ENCODE data around the gene LOXL1. TPM values are rescaled to one million over a fixed set of nuclear protein-coding genes. Genes with fewer than 3 reads are reported as not detected.

LOXL1 gene
- total RNA-seq, 1 experiment from 2014 or later = 117 TPM

GRCh38 chr15:73924171-73924921, 1.9 kb upstream of the LOXL1 start:
- Histone ChIP-seq H3K27me3 (replicated peaks; ENCODE audit: insufficient read depth, low read depth, low read length, poor library complexity) (no peaks in the 10 kb centered on the region), H3K9me3 (ENCODE audit: low read depth, low read length, poor library complexity, severe bottlenecking) (no peaks in the 10 kb centered on the region), H3K4me3 (ENCODE audit: low read depth, low read length, poor library complexity, severe bottlenecking) (peak overlapping the region; percentile 5), H3K27ac (ENCODE audit: low read depth, low read length, poor library complexity, severe bottlenecking) (peak overlapping the region; percentile 89), H3K4me1 (ENCODE audit: insufficient read depth, low read length, poor library complexity, severe bottlenecking) (peaks cover 60% of the 10 kb centered on the region), H3K36me3 (ENCODE audit: insufficient read depth, low read length, poor library complexity, severe bottlenecking) (no peaks in the 10 kb centered on the region)
- CTCF ChIA-PET = interaction anchor here (0.6 kb wide), 1 partner anchor 13 kb away, joined by 3 read pairs; no protein-coding TSS in a partner anchor
- no TSS peak for BruUV-seq (replicated peaks)
- peak; percentile 87 for DNase-seq (ENCODE audit: low spot score)
- POLR2A ChIA-PET (ENCODE audit: low non-redundant PET) = interaction anchor here (0.6 kb wide), 1 partner anchor 165 kb away, joined by 35 read pairs; no protein-coding TSS in a partner anchor
- TF ChIP-seq, protein P1, sequence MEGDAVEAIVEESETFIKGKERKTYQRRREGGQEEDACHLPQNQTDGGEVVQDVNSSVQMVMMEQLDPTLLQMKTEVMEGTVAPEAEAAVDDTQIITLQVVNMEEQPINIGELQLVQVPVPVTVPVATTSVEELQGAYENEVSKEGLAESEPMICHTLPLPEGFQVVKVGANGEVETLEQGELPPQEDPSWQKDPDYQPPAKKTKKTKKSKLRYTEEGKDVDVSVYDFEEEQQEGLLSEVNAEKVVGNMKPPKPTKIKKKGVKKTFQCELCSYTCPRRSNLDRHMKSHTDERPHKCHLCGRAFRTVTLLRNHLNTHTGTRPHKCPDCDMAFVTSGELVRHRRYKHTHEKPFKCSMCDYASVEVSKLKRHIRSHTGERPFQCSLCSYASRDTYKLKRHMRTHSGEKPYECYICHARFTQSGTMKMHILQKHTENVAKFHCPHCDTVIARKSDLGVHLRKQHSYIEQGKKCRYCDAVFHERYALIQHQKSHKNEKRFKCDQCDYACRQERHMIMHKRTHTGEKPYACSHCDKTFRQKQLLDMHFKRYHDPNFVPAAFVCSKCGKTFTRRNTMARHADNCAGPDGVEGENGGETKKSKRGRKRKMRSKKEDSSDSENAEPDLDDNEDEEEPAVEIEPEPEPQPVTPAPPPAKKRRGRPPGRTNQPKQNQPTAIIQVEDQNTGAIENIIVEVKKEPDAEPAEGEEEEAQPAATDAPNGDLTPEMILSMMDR (conservative IDR thresholded peaks at IDR 0.05; ENCODE audit: low read depth, low read length) = no peak
- TF ChIP-seq EZH2 (IDR thresholded peaks at IDR 0.05; ENCODE audit: borderline replicate concordance, low read depth, low read length, poor library complexity, severe bottlenecking) = no peak
- intact Hi-C loops (cut with micrococcal nuclease; ENCODE audit: unreplicated experiment) = no loop called here

DNA sequence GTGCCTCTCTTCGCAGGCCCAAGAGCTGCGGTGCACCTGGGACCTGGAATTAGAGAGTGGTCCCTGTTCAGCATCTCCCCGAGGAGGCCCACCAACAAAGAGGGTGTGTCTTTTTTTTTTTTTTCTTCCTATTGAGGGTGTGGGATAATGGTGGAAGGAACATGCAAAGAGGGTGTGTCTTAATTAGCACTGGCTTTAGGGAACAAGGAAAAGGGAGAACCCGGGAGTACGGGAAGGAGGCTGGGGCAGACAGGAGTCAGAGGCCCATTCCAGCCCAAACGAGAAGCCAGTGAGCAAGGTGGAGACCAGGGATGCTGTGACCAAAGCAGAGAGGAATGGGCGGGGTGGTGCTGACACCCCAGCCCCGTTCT, 429 bp upstream of the LOXL1 start:
- POLR2A ChIA-PET (ENCODE audit: low non-redundant PET) = interaction anchor here (0.6 kb wide), 1 partner anchor 681 kb away, joined by 3 read pairs; no protein-coding TSS in a partner anchor
- intact Hi-C loops (cut with micrococcal nuclease; ENCODE audit: unreplicated experiment) = no loop called here
- H3K4me3 ChIP-seq (ENCODE audit: low read depth, low read length, poor library complexity, severe bottlenecking) = peak overlapping the region; percentile 86

DNA sequence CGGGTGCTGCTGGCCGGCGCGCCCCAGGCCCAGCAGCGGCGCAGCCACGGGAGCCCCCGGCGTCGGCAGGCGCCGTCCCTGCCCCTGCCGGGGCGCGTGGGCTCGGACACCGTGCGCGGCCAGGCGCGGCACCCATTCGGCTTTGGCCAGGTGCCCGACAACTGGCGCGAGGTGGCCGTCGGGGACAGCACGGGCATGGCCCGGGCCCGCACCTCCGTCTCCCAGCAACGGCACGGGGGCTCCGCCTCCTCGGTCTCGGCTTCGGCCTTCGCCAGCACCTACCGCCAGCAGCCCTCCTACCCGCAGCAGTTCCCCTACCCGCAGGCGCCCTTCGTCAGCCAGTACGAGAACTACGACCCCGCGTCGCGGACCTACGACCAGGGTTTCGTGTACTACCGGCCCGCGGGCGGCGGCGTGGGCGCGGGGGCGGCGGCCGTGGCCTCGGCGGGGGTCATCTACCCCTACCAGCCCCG, 777 bp downstream of the LOXL1 start:
- Histone ChIP-seq H3K4me3 (ENCODE audit: low read depth, low read length, poor library complexity, severe bottlenecking) (peak overlapping the region; percentile 86), H3K27ac (ENCODE audit: low read depth, low read length, poor library complexity, severe bottlenecking) (peak overlapping the region; percentile 89), H3K9me3 (ENCODE audit: low read depth, low read length, poor library complexity, severe bottlenecking) (no peaks in the 10 kb centered on the region), H3K27me3 (replicated peaks; ENCODE audit: insufficient read depth, low read depth, low read length, poor library complexity) (no peaks in the 10 kb centered on the region), H3K36me3 (ENCODE audit: insufficient read depth, low read length, poor library complexity, severe bottlenecking) (peaks cover 9% of the 10 kb centered on the region), H3K4me1 (ENCODE audit: insufficient read depth, low read length, poor library complexity, severe bottlenecking) (peaks cover 50% of the 10 kb centered on the region)
- intact Hi-C loops (cut with micrococcal nuclease; ENCODE audit: unreplicated experiment) = no loop called here
- DNase-seq (ENCODE audit: low spot score) = peak; percentile 54
- ChIA-PET POLR2A (ENCODE audit: low non-redundant PET) (no interaction called here), CTCF (interaction anchor here (0.7 to 1.6 kb wide), 5 partner anchors 14 to 53 kb away, joined by 3 to 6 read pairs (median 6); no protein-coding TSS in a partner anchor)
- BruUV-seq (replicated peaks) = no TSS peak
- TF ChIP-seq, protein P1 (conservative IDR thresholded peaks at IDR 0.05; ENCODE audit: low read depth, low read length) = no peak
- TF ChIP-seq EZH2 (IDR thresholded peaks at IDR 0.05; ENCODE audit: borderline replicate concordance, low read depth, low read length, poor library complexity, severe bottlenecking) = no peak

More for the DNA sequence above, 429 bp upstream of the LOXL1 start:
- Histone ChIP-seq H3K4me1 (ENCODE audit: insufficient read depth, low read length, poor library complexity, severe bottlenecking) (peaks cover 60% of the 10 kb centered on the region), H3K27ac (ENCODE audit: low read depth, low read length, poor library complexity, severe bottlenecking) (peak overlapping the region; percentile 89), H3K36me3 (ENCODE audit: insufficient read depth, low read length, poor library complexity, severe bottlenecking) (peaks cover 4% of the 10 kb centered on the region), H3K9me3 (ENCODE audit: low read depth, low read length, poor library complexity, severe bottlenecking) (no peaks in the 10 kb centered on the region), H3K27me3 (replicated peaks; ENCODE audit: insufficient read depth, low read depth, low read length, poor library complexity) (no peaks in the 10 kb centered on the region)
- no peak for DNase-seq (ENCODE audit: low spot score)
- CTCF ChIA-PET = interaction anchor here (0.5 to 0.7 kb wide), 3 partner anchors 39 to 365 kb away, joined by 3 to 7 read pairs (median 4); no protein-coding TSS in a partner anchor
- no TSS peak for BruUV-seq (replicated peaks)
- TF ChIP-seq EZH2 (IDR thresholded peaks at IDR 0.05; ENCODE audit: borderline replicate concordance, low read depth, low read length, poor library complexity, severe bottlenecking) = no peak
- TF ChIP-seq, protein P1 (conservative IDR thresholded peaks at IDR 0.05; ENCODE audit: low read depth, low read length) = no peak

All from A673 (cell line).